COR-L47 (cell line): ENCODE results near the gene CCDC69.
A peak's percentile ranks its signal among the peaks of the same experiment; 100 is the strongest.

Experiments
- DNase-seq: peaks from one replicate; lab custom pipeline; 2025; lab: John Stamatoyannopoulos, UW

CCDC69 gene

DNA sequence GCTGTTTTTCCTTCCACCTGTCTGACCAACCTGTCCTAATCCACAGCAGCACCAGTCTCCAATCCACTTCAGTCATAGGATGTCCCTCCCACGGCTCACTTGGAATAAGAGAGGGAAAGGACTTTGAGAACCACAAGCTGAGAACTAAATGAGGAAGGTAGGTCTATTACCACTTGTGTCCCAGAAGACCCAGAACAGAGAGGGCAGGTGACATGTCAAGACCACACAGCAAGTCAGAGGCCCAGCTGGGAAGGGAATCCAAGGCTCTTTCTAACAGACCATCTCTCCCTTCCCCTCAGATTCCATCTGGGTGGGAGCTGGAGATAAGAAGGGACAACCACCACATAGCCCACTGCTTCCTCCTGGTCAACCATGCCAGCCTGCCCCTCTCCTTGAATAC, 81.0 kb downstream of the CCDC69 start:
- no peak for DNase-seq

DNA sequence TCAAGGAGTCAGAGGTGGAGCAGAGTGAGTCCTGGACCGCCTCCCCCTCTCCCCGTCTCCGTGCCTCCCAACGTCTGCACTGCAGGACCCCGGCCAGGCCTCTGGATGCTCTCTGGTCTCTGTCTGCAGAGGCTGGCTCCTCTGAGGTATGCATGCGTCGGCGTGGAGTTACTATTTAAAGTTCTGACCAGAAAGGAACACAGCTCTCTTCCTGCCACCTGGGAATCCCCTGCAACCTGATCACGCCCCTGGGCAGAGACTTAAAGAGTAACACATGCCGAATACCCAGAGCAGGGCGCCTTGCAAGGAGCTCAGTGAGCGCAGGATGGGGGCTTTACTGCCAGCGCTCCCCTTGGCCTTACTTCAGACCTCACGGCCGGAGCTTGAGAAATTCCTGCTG, 82.4 kb downstream of the CCDC69 start:
- no peak for DNase-seq

DNA sequence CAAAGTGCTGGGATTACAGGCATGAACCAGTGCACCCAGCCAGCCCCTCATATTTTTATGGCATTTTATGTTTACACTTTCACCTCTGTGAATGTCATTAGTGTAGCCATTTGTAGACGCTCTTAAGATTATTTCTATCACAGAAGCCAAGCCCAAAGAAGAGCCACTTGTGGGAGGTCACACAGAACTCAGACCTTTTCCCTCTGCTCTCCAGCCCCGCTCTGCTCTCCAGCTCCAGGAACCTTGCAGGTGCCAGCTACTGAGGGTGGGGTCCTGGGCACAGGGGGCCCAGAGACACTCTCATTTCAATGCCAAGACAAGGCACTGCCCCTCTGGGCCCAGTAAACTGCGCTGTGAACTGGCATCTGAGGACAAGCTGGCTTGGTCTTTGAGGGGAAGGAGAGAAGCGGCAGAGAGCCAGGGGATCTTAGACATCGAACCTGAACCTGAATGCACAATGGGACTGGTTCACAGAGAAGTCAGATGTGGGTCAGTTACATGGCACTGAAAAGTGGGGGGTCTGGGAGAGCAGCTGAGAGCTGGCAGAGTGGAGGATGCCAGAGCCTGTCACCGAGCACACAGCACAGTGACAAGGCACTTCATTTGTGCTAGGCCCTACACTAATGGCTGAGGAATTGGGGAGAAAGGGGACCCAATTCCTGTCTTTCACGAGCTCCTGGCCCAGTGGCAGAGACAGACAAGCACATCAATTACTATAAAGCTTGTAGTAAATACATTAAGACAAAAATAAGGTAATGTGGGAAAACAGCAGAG, 83.0 kb downstream of the CCDC69 start:
- no peak for DNase-seq

DNA sequence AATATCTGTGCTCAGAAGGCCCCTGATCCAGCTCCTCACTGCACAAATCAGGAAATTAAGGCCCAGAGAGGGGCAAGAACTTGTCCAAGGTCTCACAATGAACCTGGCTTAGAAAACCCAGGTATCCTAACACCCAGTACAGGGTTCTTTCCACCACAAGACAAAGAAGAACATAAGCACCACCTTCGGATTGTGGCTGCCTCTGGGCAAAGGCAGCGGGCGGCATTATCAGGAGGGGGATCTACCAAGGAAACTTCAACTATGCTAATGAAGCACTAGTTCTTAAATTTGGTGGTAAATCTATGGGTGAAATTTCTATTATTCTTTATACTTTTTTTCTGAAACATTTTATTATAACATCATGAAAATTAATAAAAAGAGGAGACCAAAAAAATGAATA, 84.2 kb downstream of the CCDC69 start:
- DNase-seq = no peak

DNA sequence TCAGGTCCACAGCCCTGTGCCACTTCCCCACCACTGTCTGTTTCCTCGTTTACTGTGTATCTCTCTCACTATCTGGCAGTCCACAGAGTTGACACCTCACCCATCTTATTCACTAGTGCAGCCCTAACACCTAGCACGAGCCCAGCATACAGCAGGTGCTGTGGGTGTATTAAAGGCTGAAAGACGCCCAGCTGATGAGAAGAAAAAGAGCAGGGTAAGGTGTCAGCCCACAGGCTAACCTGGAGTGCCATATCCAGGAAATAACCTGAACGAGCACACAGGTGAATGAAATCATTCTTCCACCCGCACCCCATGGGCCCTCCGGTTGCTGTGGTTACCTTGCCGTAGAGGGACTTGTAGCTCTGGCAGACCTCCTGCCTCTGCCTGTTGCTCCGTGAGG, 84.9 kb downstream of the CCDC69 start:
- DNase-seq = peak; percentile 72

DNA sequence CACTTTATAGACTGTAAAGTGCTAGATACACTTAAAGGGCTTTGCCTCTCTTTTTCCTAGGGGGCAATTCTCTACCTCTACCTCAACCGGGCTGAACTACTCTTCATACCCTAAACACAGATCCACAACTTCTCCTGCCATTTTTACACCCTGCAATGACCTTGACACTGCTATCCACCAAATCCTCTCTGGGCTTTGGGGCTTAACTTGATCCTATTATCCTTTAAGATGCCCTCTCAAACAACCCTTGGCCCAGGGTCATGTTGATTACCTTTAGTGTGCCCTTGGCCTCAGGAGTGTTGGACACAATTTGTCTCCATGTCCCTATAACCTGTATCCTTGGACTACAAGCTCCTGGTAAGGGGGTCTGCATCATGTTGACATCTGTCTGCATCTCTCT, 85.8 kb downstream of the CCDC69 start:
- DNase-seq = no peak

DNA sequence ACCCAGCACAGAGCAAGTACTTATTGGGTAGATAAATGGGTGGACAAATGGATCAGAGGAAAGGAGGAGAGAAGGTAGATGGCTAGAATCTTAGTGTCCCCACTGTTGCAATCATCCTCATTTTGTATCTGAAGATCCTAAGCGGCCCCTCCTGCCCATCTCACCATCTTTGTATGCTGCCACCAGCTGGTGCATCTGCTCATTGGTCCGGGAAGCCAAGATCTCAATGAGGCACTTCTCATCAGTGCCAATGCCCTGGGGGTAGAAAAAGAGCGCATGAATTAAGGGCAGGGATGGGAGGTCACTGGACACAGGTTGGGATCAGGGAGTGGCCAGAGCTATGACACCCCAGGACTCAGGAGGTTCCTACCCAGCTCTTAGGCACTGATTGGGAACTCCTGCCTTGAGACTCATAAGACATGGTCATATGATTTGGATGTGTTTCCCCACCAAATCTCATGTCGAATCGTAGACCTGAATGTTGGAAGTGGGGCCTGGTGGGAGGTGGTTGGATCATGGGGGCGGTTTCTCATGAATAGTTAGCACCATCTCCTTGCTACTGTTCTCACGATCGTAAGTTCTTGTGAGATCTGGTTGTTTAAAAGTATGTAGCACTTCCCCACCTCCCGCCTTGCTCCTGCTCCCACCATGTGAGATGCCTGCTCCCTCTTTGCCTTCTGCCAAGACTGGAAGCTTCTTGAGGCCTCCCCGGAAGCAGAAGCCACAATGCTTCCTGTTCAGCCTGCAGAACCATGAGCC, 86.6 kb downstream of the CCDC69 start:
- DNase-seq = no peak

DNA sequence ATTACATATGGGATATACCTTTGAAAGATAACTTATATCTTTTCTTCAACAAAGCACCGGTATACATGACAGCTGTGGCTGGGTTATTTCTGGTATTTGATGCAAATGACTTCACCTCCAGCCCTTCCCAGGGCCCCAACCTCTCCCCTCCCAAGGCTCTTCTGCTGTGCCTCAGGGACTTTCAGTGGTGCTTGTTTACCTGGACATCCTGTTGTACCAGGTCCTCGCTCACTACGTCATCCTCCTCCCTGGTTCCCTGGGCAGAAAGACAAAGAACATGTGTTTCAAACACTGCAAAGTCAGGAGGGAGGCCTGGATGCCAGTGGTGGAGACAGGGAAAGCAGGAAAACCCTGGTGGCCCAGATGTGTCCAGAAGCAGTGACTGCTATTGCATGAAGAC, 89.7 kb downstream of the CCDC69 start:
- DNase-seq = no peak

DNA sequence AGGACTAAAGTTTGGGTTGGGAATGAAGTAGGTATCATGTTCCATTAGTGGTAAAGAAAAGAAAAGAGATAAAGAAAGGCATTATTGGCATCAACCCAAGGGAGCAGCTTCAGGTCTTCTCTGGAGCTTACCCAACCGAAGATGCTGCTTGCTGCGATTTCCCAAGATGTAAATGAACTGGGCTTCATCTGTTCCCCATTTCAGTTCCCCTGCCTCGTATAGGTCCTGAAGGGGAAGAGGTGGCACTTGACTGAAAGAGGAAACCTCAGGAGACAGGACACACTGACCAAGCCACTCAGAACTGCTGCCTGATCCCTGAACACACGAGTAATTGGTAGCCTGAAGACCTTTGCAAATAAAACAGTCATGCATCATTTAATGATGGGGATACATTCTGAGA, 90.9 kb downstream of the CCDC69 start:
- no peak for DNase-seq
